Measurements from ENCODE around the gene TDRD7. TPM values are rescaled to one million over a fixed set of nuclear protein-coding genes. Genes with fewer than 3 reads are reported as not detected.
A peak's percentile ranks its signal among the peaks of the same experiment; 100 is the strongest.

The TDRD7 gene
- total and polyA plus RNA-seq, 2 of the 13 experiments (the other 11 are each of a cell fraction or from before 2014, with no cell fraction given), result 9.8 to 15.5 TPM

DNA sequence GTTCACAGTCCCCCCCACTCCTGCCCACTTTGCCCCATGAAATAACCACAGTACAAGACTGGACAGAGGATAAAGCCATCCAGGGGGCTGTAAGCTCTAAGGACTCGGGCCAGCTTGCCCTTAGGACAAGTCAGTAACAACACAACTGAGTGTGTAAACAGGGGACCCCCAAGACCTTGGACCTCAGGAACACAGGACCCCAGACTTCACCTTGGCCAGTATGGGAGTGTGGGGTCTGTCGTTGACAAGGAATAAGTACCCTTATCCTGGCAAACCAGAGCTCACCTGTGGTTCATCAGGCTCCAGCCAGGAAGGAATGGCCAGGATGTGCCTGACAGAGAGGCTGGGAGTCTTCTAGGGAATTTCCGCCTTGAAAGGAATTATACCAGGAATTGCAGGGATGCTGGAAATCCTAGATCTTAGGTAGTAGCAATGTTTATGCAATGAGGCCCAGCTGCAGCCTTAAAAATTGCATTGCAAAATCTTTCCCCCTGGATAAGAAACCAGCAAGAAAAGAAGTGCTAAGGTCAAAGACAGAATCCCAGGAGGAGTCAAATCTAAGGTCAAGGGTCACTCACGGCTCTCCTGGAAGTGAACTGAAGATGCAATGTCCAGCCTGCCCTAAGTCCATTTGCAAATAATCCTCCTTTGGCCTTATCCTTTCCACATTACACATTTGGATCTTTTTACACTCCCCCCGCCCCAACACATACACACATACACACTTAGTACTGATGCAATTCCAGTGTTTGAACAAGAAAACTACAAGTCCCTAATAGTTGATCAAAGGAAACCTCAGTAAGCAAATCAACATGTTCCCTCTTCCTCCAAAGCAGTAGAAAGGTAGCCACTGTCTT, 27.3 kb upstream of the TDRD7 start:
- Histone ChIP-seq H3K4me3 (replicated peaks in 1 of 3; ENCODE audit: insufficient read depth in 1 of 3, low read depth in 2 of 3, low read length in 3 of 3) (peak overlapping the region in 1 of 3 experiments; percentile 8; a peak in 1 of 6 replicates), H3K27me3 (ENCODE audit: control insufficient read depth in 1 of 2, insufficient read depth in 2 of 2, low read length in 2 of 2) (no peaks in the 10 kb centered on the region), H3K36me3 (replicated peaks in 1 of 2; ENCODE audit: control insufficient read depth in 1 of 2, insufficient read depth in 2 of 2, low read length in 2 of 2) (no peaks in the 10 kb centered on the region), H4K20me1 (ENCODE audit: insufficient read depth, low read length) (no peaks in the 10 kb centered on the region), H3K9ac (ENCODE audit: insufficient read depth, low read depth, low read length) (no peak overlapping the region), H2AFZ (ENCODE audit: low read length) (no peak overlapping the region), H3K27ac (ENCODE audit: extremely low read length, insufficient read depth, low read length) (peak overlapping the region; percentile 54), H3K4me1 (ENCODE audit: insufficient read depth, low read length) (peaks cover 82% of the 10 kb centered on the region), H3K4me2 (ENCODE audit: low read depth, low read length) (peak overlapping the region; percentile 91), H3K79me2 (ENCODE audit: insufficient read depth, low read length) (no peaks in the 10 kb centered on the region), H3K9me3 (ENCODE audit: low read length) (no peaks in the 10 kb centered on the region)
- ATAC-seq (no peak), DNase-seq (ENCODE audit: low spot score) (no peak), FAIRE-seq (peak; percentile 58)
- no TSS peak for BruUV-seq (replicated peaks)
- in situ Hi-C loops (cut with HindIII; ENCODE audit: extremely low pct_ligation_motif_present, low pct_unique_long_range_greater_than_20kb), result no loop called here
- ChIA-PET POLR2A (interaction anchor here (1.2 to 5.4 kb wide), 4 partner anchors 17 to 528 kb away, joined by 3 to 39 read pairs (median 9); no protein-coding TSS in a partner anchor), CTCF (ENCODE audit: low intra/inter-chr PET ratio, low total read pairs) (no interaction called here)
- intact Hi-C loops (cut with micrococcal nuclease; ENCODE audit: unreplicated experiment), result loop anchor here (5.0 kb wide), 2 partner anchors 233 to 527 kb away; no protein-coding TSS in a partner anchor
- WGBS (ENCODE audit: low lambda C conversion rate), result 56% methylated on average over 5 of the region's 5 CpGs
- TF ChIP-seq ZNF570 (CRISPR knock-in tag; IDR thresholded peaks at IDR 0.05; ENCODE audit: borderline replicate concordance) (no peak), SOX6 (IDR thresholded peaks at IDR 0.05) (no peak), SOX6 (CRISPR knock-in tag; IDR thresholded peaks at IDR 0.05) (peak; percentile 22; the same call in 1 of the 2 replicates), NR2F6 (IDR thresholded peaks at IDR 0.05) (peak; percentile 75), NR2F6 (CRISPR knock-in tag; IDR thresholded peaks at IDR 0.05) (peak; percentile 47; the same call in 1 of the 2 replicates), NCOR1 (IDR thresholded peaks at IDR 0.05; ENCODE audit: borderline replicate concordance, low read length) (0 out of 2 replicates have a peak, but pooled peaks have one; percentile 46), BCL6 (CRISPR knock-in tag; IDR thresholded peaks at IDR 0.05) (peak; percentile 21; the same call in 1 of the 2 replicates), ZNF12 (CRISPR knock-in tag; IDR thresholded peaks at IDR 0.05) (peak; percentile 55; the same call in 1 of the 2 replicates), PPARG (CRISPR knock-in tag; conservative IDR thresholded peaks at IDR 0.05) (0 out of 2 replicates have a peak, but pooled peaks have one; percentile 9), SMYD3 (CRISPR knock-in tag; IDR thresholded peaks at IDR 0.05) (no peak), GATAD2A (CRISPR knock-in tag; IDR thresholded peaks at IDR 0.05) (peak; percentile 38), NR2F2 (IDR thresholded peaks at IDR 0.05; ENCODE audit: borderline replicate concordance, low read depth) (0 out of 2 replicates have a peak, but pooled peaks have one; percentile 30)
- TF ChIP-seq, protein P1, sequence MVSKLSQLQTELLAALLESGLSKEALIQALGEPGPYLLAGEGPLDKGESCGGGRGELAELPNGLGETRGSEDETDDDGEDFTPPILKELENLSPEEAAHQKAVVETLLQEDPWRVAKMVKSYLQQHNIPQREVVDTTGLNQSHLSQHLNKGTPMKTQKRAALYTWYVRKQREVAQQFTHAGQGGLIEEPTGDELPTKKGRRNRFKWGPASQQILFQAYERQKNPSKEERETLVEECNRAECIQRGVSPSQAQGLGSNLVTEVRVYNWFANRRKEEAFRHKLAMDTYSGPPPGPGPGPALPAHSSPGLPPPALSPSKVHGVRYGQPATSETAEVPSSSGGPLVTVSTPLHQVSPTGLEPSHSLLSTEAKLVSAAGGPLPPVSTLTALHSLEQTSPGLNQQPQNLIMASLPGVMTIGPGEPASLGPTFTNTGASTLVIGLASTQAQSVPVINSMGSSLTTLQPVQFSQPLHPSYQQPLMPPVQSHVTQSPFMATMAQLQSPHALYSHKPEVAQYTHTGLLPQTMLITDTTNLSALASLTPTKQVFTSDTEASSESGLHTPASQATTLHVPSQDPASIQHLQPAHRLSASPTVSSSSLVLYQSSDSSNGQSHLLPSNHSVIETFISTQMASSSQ (IDR thresholded peaks at IDR 0.05; ENCODE audit: low read depth), result no peak
- TF ChIP-seq, protein P1 (CRISPR knock-in tag; IDR thresholded peaks at IDR 0.05; ENCODE audit: borderline replicate concordance), result 0 out of 2 replicates have a peak, but pooled peaks have one; percentile 24
- TF ChIP-seq, protein P2, sequence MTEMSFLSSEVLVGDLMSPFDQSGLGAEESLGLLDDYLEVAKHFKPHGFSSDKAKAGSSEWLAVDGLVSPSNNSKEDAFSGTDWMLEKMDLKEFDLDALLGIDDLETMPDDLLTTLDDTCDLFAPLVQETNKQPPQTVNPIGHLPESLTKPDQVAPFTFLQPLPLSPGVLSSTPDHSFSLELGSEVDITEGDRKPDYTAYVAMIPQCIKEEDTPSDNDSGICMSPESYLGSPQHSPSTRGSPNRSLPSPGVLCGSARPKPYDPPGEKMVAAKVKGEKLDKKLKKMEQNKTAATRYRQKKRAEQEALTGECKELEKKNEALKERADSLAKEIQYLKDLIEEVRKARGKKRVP (CRISPR knock-in tag; IDR thresholded peaks at IDR 0.05), result peak in 1 of 2 experiments; percentile 82; a peak in 2 of 4 replicates
- TF ChIP-seq, protein P3, sequence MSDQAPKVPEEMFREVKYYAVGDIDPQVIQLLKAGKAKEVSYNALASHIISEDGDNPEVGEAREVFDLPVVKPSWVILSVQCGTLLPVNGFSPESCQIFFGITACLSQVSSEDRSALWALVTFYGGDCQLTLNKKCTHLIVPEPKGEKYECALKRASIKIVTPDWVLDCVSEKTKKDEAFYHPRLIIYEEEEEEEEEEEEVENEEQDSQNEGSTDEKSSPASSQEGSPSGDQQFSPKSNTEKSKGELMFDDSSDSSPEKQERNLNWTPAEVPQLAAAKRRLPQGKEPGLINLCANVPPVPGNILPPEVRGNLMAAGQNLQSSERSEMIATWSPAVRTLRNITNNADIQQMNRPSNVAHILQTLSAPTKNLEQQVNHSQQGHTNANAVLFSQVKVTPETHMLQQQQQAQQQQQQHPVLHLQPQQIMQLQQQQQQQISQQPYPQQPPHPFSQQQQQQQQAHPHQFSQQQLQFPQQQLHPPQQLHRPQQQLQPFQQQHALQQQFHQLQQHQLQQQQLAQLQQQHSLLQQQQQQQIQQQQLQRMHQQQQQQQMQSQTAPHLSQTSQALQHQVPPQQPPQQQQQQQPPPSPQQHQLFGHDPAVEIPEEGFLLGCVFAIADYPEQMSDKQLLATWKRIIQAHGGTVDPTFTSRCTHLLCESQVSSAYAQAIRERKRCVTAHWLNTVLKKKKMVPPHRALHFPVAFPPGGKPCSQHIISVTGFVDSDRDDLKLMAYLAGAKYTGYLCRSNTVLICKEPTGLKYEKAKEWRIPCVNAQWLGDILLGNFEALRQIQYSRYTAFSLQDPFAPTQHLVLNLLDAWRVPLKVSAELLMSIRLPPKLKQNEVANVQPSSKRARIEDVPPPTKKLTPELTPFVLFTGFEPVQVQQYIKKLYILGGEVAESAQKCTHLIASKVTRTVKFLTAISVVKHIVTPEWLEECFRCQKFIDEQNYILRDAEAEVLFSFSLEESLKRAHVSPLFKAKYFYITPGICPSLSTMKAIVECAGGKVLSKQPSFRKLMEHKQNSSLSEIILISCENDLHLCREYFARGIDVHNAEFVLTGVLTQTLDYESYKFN (CRISPR knock-in tag; conservative IDR thresholded peaks at IDR 0.05), result 0 out of 2 replicates have a peak, but pooled peaks have one; percentile 25

Measured in HepG2 (cell line).